MM.1S (cell line): ENCODE results near the gene KRTAP6-2.

Experiments used
- EZH2 ChIP-seq: fragments of 300-600 bp; sonication (generic); optimal IDR thresholded peaks from 2 replicates; pipeline ENCODE3; 2017; ENCODE audit warnings: low read depth, mild to moderate bottlenecking, antibody characterized with exemption, low read length, mixed read lengths
- EZH2phosphoT487 ChIP-seq: fragments of 300-600 bp; sonication (generic); IDR thresholded peaks from 2 replicates; pipeline ENCODE4 v1.6.1; 2018; ENCODE audit warnings: antibody characterized with exemption, low read length
- TF ChIP-seq, protein P1 (sequence below): fragments of 300-600 bp; sonication (generic); IDR thresholded peaks from 2 replicates; pipeline ENCODE4 v1.5.1; 2016; ENCODE audit warnings: antibody characterized with exemption, low read length, mixed read lengths

DNA sequence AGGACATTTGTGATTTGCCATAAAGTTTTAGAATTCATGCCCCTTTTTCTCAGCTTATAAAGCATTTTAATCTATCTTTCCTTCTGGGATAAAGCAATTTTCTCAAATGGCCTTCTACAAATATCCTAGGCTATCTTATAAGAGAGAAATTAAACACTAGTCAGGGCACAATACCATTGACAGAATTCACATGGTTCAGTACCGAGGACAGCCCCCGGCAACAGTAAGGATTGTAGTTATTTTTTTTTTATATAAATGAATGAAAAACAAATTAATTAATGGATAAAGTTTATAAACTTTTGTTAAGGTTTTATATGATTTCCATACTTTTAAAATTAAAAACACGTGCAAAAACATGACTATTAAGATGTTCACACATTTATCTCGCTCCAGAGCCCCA is 29.4 kb upstream of the KRTAP6-2 start:
- TF ChIP-seq, protein P1, sequence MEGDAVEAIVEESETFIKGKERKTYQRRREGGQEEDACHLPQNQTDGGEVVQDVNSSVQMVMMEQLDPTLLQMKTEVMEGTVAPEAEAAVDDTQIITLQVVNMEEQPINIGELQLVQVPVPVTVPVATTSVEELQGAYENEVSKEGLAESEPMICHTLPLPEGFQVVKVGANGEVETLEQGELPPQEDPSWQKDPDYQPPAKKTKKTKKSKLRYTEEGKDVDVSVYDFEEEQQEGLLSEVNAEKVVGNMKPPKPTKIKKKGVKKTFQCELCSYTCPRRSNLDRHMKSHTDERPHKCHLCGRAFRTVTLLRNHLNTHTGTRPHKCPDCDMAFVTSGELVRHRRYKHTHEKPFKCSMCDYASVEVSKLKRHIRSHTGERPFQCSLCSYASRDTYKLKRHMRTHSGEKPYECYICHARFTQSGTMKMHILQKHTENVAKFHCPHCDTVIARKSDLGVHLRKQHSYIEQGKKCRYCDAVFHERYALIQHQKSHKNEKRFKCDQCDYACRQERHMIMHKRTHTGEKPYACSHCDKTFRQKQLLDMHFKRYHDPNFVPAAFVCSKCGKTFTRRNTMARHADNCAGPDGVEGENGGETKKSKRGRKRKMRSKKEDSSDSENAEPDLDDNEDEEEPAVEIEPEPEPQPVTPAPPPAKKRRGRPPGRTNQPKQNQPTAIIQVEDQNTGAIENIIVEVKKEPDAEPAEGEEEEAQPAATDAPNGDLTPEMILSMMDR: no peak
- TF ChIP-seq EZH2 (no peak), EZH2phosphoT487 (no peak)
